ENCODE results near the gene OGFOD1.

GRCh38 chr16:56475201-56475600, 23.8 kb downstream of the OGFOD1 start:
- TF ChIP-seq SP1 (IDR thresholded peaks at IDR 0.05; ENCODE audit: low read depth) (no peak), RAD21 (IDR thresholded peaks at IDR 0.05; ENCODE audit: low read depth) (no peak), JUND (IDR thresholded peaks at IDR 0.05) (no peak), POLR2AphosphoS5 (IDR thresholded peaks at IDR 0.05; ENCODE audit: low read depth, low read length) (no peak)
- TF ChIP-seq, protein P1, sequence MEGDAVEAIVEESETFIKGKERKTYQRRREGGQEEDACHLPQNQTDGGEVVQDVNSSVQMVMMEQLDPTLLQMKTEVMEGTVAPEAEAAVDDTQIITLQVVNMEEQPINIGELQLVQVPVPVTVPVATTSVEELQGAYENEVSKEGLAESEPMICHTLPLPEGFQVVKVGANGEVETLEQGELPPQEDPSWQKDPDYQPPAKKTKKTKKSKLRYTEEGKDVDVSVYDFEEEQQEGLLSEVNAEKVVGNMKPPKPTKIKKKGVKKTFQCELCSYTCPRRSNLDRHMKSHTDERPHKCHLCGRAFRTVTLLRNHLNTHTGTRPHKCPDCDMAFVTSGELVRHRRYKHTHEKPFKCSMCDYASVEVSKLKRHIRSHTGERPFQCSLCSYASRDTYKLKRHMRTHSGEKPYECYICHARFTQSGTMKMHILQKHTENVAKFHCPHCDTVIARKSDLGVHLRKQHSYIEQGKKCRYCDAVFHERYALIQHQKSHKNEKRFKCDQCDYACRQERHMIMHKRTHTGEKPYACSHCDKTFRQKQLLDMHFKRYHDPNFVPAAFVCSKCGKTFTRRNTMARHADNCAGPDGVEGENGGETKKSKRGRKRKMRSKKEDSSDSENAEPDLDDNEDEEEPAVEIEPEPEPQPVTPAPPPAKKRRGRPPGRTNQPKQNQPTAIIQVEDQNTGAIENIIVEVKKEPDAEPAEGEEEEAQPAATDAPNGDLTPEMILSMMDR (IDR thresholded peaks at IDR 0.05 in 2 of 3, conservative IDR thresholded peaks at IDR 0.05 in 1 of 3; ENCODE audit: borderline replicate concordance in 1 of 3, insufficient read depth in 1 of 3, low read depth in 2 of 3, low read length in 2 of 3) = no peak

All from HCT116 (cell line).